ENCODE data around the gene ABCD3.
A peak's percentile ranks its signal among the peaks of the same experiment; 100 is the strongest.

Gene ABCD3

GRCh38 chr1:94503153-94503552 lies 85.0 kb downstream of the ABCD3 start:
- no peak overlapping the region for H3K9ac ChIP-seq (ENCODE audit: low read depth, low read length)
- no peak overlapping the region for H3K27ac ChIP-seq (ENCODE audit: low read depth, low read length)
- H3K27me3 ChIP-seq (ENCODE audit: control insufficient read depth, insufficient read depth, low read length) = no peaks in the 10 kb centered on the region
- H3K4me1 ChIP-seq (ENCODE audit: control insufficient read depth, insufficient read depth, low read length) = no peaks in the 10 kb centered on the region
- H3K9me3 ChIP-seq (ENCODE audit: control insufficient read depth, insufficient read depth, low read length) = no peaks in the 10 kb centered on the region
- H3K36me3 ChIP-seq (ENCODE audit: control insufficient read depth, insufficient read depth, low read length) = peaks cover 31% of the 10 kb centered on the region
- no peak overlapping the region for H3K4me3 ChIP-seq (ENCODE audit: low read depth, low read length)

- peaks cover 18% of the 10 kb centered on the region for H3K36me3 ChIP-seq (ENCODE audit: control insufficient read depth, insufficient read depth, low read length)
Observed at GRCh38 chr1:94504601-94505000, 86.4 kb downstream of the ABCD3 start.

GRCh38 chr1:94512816-94513215 lies 94.6 kb downstream of the ABCD3 start:
- Histone ChIP-seq H3K4me1 (ENCODE audit: control insufficient read depth, insufficient read depth, low read length) (no peaks in the 10 kb centered on the region), H3K9ac (ENCODE audit: low read depth, low read length) (no peak overlapping the region)

More at GRCh38 chr1:94504601-94505000, 86.4 kb downstream of the ABCD3 start:
- Histone ChIP-seq H3K4me3 (ENCODE audit: low read depth, low read length) (no peak overlapping the region), H3K4me1 (ENCODE audit: control insufficient read depth, insufficient read depth, low read length) (no peaks in the 10 kb centered on the region), H3K27me3 (ENCODE audit: control insufficient read depth, insufficient read depth, low read length) (no peaks in the 10 kb centered on the region), H3K27ac (ENCODE audit: low read depth, low read length) (no peak overlapping the region), H3K9ac (ENCODE audit: low read depth, low read length) (no peak overlapping the region), H3K9me3 (ENCODE audit: control insufficient read depth, insufficient read depth, low read length) (no peaks in the 10 kb centered on the region)

GRCh38 chr1:94514095-94514727 lies 96.0 kb downstream of the ABCD3 start:
- Histone ChIP-seq H3K27me3 (ENCODE audit: control insufficient read depth, insufficient read depth, low read length) (no peaks in the 10 kb centered on the region), H3K9me3 (ENCODE audit: control insufficient read depth, insufficient read depth, low read length) (no peaks in the 10 kb centered on the region), H3K27ac (ENCODE audit: low read depth, low read length) (no peak overlapping the region), H3K36me3 (ENCODE audit: control insufficient read depth, insufficient read depth, low read length) (no peaks in the 10 kb centered on the region), H3K4me1 (ENCODE audit: control insufficient read depth, insufficient read depth, low read length) (no peaks in the 10 kb centered on the region), H3K9ac (ENCODE audit: low read depth, low read length) (no peak overlapping the region), H3K4me3 (ENCODE audit: low read depth, low read length) (no peak overlapping the region)

More at GRCh38 chr1:94512816-94513215, 94.6 kb downstream of the ABCD3 start:
- H3K27ac ChIP-seq (ENCODE audit: low read depth, low read length) = no peak overlapping the region
- no peaks in the 10 kb centered on the region for H3K27me3 ChIP-seq (ENCODE audit: control insufficient read depth, insufficient read depth, low read length)
- no peaks in the 10 kb centered on the region for H3K36me3 ChIP-seq (ENCODE audit: control insufficient read depth, insufficient read depth, low read length)
- H3K4me3 ChIP-seq (ENCODE audit: low read depth, low read length) = no peak overlapping the region
- H3K9me3 ChIP-seq (ENCODE audit: control insufficient read depth, insufficient read depth, low read length) = no peaks in the 10 kb centered on the region

- no peaks in the 10 kb centered on the region for H3K27me3 ChIP-seq (ENCODE audit: control insufficient read depth, insufficient read depth, low read length)
- H3K36me3 ChIP-seq (ENCODE audit: control insufficient read depth, insufficient read depth, low read length) = no peaks in the 10 kb centered on the region
- H3K9ac ChIP-seq (ENCODE audit: low read depth, low read length) = no peak overlapping the region
- H3K27ac ChIP-seq (ENCODE audit: low read depth, low read length) = no peak overlapping the region
- no peaks in the 10 kb centered on the region for H3K9me3 ChIP-seq (ENCODE audit: control insufficient read depth, insufficient read depth, low read length)
- H3K4me1 ChIP-seq (ENCODE audit: control insufficient read depth, insufficient read depth, low read length) = no peaks in the 10 kb centered on the region
- no peak overlapping the region for H3K4me3 ChIP-seq (ENCODE audit: low read depth, low read length)
Observed at GRCh38 chr1:94515296-94515947, 97.2 kb downstream of the ABCD3 start.

GRCh38 chr1:94519351-94519750 lies 101.2 kb downstream of the ABCD3 start:
- H3K9me3 ChIP-seq (ENCODE audit: control insufficient read depth, insufficient read depth, low read length) = no peaks in the 10 kb centered on the region
- H3K9ac ChIP-seq (ENCODE audit: low read depth, low read length) = no peak overlapping the region
- no peaks in the 10 kb centered on the region for H3K4me1 ChIP-seq (ENCODE audit: control insufficient read depth, insufficient read depth, low read length)
- H3K27me3 ChIP-seq (ENCODE audit: control insufficient read depth, insufficient read depth, low read length) = no peaks in the 10 kb centered on the region
- H3K4me3 ChIP-seq (ENCODE audit: low read depth, low read length) = no peak overlapping the region
- no peak overlapping the region for H3K27ac ChIP-seq (ENCODE audit: low read depth, low read length)
- H3K36me3 ChIP-seq (ENCODE audit: control insufficient read depth, insufficient read depth, low read length) = no peaks in the 10 kb centered on the region

GRCh38 chr1:94522304-94522703 lies 104.1 kb downstream of the ABCD3 start:
- Histone ChIP-seq H3K36me3 (ENCODE audit: control insufficient read depth, insufficient read depth, low read length) (no peaks in the 10 kb centered on the region), H3K4me1 (ENCODE audit: control insufficient read depth, insufficient read depth, low read length) (peaks cover under 1% of the 10 kb centered on the region; the same call in 1 of the 2 replicates), H3K27me3 (ENCODE audit: control insufficient read depth, insufficient read depth, low read length) (no peaks in the 10 kb centered on the region), H3K9me3 (ENCODE audit: control insufficient read depth, insufficient read depth, low read length) (no peaks in the 10 kb centered on the region), H3K4me3 (ENCODE audit: low read depth, low read length) (no peak overlapping the region), H3K9ac (ENCODE audit: low read depth, low read length) (no peak overlapping the region), H3K27ac (ENCODE audit: low read depth, low read length) (no peak overlapping the region)

GRCh38 chr1:94524531-94524930 lies 106.3 kb downstream of the ABCD3 start:
- H3K36me3 ChIP-seq (ENCODE audit: control insufficient read depth, insufficient read depth, low read length) = no peaks in the 10 kb centered on the region
- no peak overlapping the region for H3K9ac ChIP-seq (ENCODE audit: low read depth, low read length)
- H3K4me1 ChIP-seq (ENCODE audit: control insufficient read depth, insufficient read depth, low read length) = peaks cover 15% of the 10 kb centered on the region
- H3K9me3 ChIP-seq (ENCODE audit: control insufficient read depth, insufficient read depth, low read length) = no peaks in the 10 kb centered on the region
- H3K4me3 ChIP-seq (ENCODE audit: low read depth, low read length) = no peak overlapping the region
- H3K27ac ChIP-seq (ENCODE audit: low read depth, low read length) = no peak overlapping the region
- no peaks in the 10 kb centered on the region for H3K27me3 ChIP-seq (ENCODE audit: control insufficient read depth, insufficient read depth, low read length)

GRCh38 chr1:94526152-94526980 lies 108.2 kb downstream of the ABCD3 start:
- Histone ChIP-seq H3K4me3 (ENCODE audit: low read depth, low read length) (no peak overlapping the region), H3K9me3 (ENCODE audit: control insufficient read depth, insufficient read depth, low read length) (no peaks in the 10 kb centered on the region), H3K27ac (ENCODE audit: low read depth, low read length) (no peak overlapping the region), H3K27me3 (ENCODE audit: control insufficient read depth, insufficient read depth, low read length) (no peaks in the 10 kb centered on the region), H3K36me3 (ENCODE audit: control insufficient read depth, insufficient read depth, low read length) (peaks cover 12% of the 10 kb centered on the region), H3K4me1 (ENCODE audit: control insufficient read depth, insufficient read depth, low read length) (peaks cover 15% of the 10 kb centered on the region), H3K9ac (ENCODE audit: low read depth, low read length) (no peak overlapping the region)

GRCh38 chr1:94527447-94528031 lies 109.3 kb downstream of the ABCD3 start:
- Histone ChIP-seq H3K4me1 (ENCODE audit: control insufficient read depth, insufficient read depth, low read length) (peaks cover 15% of the 10 kb centered on the region), H3K27ac (ENCODE audit: low read depth, low read length) (peak overlapping the region; percentile 39), H3K36me3 (ENCODE audit: control insufficient read depth, insufficient read depth, low read length) (peaks cover 22% of the 10 kb centered on the region), H3K27me3 (ENCODE audit: control insufficient read depth, insufficient read depth, low read length) (no peaks in the 10 kb centered on the region), H3K9me3 (ENCODE audit: control insufficient read depth, insufficient read depth, low read length) (no peaks in the 10 kb centered on the region), H3K4me3 (ENCODE audit: low read depth, low read length) (no peak overlapping the region), H3K9ac (ENCODE audit: low read depth, low read length) (no peak overlapping the region)
